HG03442 (cell line): ENCODE results near the gene SPECC1.
"Not testable (repeated sequence)": the region's sequence is repeated elsewhere in the genome, so short reads cannot be mapped to it uniquely, and the experiment has no call there.

Source experiments
- ATAC-seq: cut with Tn5 transposase; IDR thresholded peaks from one replicate; pipeline ENCODE4 v1.9.1; 2021; ENCODE audit warnings: mild to moderate bottlenecking, moderate library complexity; ENCODE audit not compliant: unreplicated experiment

SPECC1 gene

GRCh38 chr17:20009052-20009301 is 182 bp upstream of the SPECC1 start:
- ATAC-seq, result no peak

- no peak for ATAC-seq
Measured at GRCh38 chr17:20010099-20010863, 1.1 kb downstream of the SPECC1 start.

GRCh38 chr17:20010936-20011335 is 1.8 kb downstream of the SPECC1 start:
- no peak for ATAC-seq

- no peak for ATAC-seq
Measured at GRCh38 chr17:20012017-20012536, 2.9 kb downstream of the SPECC1 start.

GRCh38 chr17:20016475-20016992 is 7.4 kb downstream of the SPECC1 start:
- ATAC-seq, result not testable (repeated sequence)

- no peak for ATAC-seq
Measured at GRCh38 chr17:20022701-20023100, 13.5 kb downstream of the SPECC1 start.

- ATAC-seq, result no peak
Measured at GRCh38 chr17:20026960-20027359, 17.8 kb downstream of the SPECC1 start.

- no peak for ATAC-seq
Measured at GRCh38 chr17:20028443-20028842, 19.3 kb downstream of the SPECC1 start.

- ATAC-seq, result no peak
Measured at GRCh38 chr17:20032636-20033035, 23.5 kb downstream of the SPECC1 start.

- no peak for ATAC-seq
Measured at GRCh38 chr17:20033415-20033814, 24.3 kb downstream of the SPECC1 start.

GRCh38 chr17:20035501-20035900 is 26.3 kb downstream of the SPECC1 start:
- ATAC-seq, result no peak

GRCh38 chr17:20037286-20037685 is 28.1 kb downstream of the SPECC1 start:
- not testable (repeated sequence) for ATAC-seq

GRCh38 chr17:20039037-20039436 is 29.9 kb downstream of the SPECC1 start:
- no peak for ATAC-seq

GRCh38 chr17:20040216-20040615 is 31.1 kb downstream of the SPECC1 start:
- no peak for ATAC-seq

- ATAC-seq, result no peak
Measured at GRCh38 chr17:20043021-20043420, 33.9 kb downstream of the SPECC1 start.

GRCh38 chr17:20045476-20045875 is 36.3 kb downstream of the SPECC1 start:
- no peak for ATAC-seq

- no peak for ATAC-seq
Measured at GRCh38 chr17:20046629-20047028, 37.5 kb downstream of the SPECC1 start.

- ATAC-seq, result no peak
Measured at GRCh38 chr17:20051624-20052023, 42.5 kb downstream of the SPECC1 start.

GRCh38 chr17:20053361-20053964 is 44.3 kb downstream of the SPECC1 start:
- ATAC-seq, result no peak

GRCh38 chr17:20059728-20060188 is 50.6 kb downstream of the SPECC1 start:
- peak; percentile 62 for ATAC-seq

GRCh38 chr17:20063665-20064648 is 54.8 kb downstream of the SPECC1 start:
- no peak for ATAC-seq
